Prostate gland (tissue), 2 donors: ENCODE data around the gene PARP9. TPM values are rescaled to one million over a fixed set of nuclear protein-coding genes. Genes with fewer than 3 reads are reported as not detected.
"Not testable (repeated sequence)": the region's sequence is repeated elsewhere in the genome, so short reads cannot be mapped to it uniquely, and the experiment has no call there.

Source experiments
- DNase-seq: peaks from one replicate; pipeline ENCODE4 v3.0.0-alpha.2; 2019; ENCODE audit warnings: low spot score
- H3K27ac ChIP-seq, 2 donors: fragments of 200-600 bp; sonication (generic); 2 replicates each; pipeline ENCODE4 v1.5.1; 2017 to 2019
- H3K27me3 ChIP-seq: fragments of 200-600 bp; sonication (generic); replicated peaks from 2 replicates; pipeline ENCODE4 v1.5.1; 2019; ENCODE audit not compliant: insufficient read depth
- H3K36me3 ChIP-seq, 2 donors: fragments of 200-600 bp; sonication (generic); 1 replicate in 1 of 2; 2 replicates in 1 of 2; pipeline versions ENCODE4 v1.5.1 to v1.8.1; 2017 to 2019
- H3K4me1 ChIP-seq: fragments of 200-600 bp; sonication (generic); replicated peaks from 2 replicates; pipeline ENCODE4 v1.5.1; 2019
- H3K4me3 ChIP-seq, 2 donors: fragments of 200-600 bp; sonication (generic); 2 replicates each; pipeline ENCODE4 v1.5.1; 2017 to 2019
- H3K9me3 ChIP-seq: fragments of 200-600 bp; sonication (generic); 2 replicates; pipeline ENCODE4 v1.5.1; 2017
- CTCF ChIP-seq, 4 experiments: fragments of 200-600 bp in 2 of 4; fragments of 450-650 bp in 2 of 4; sonication (generic) in 2 of 4; IDR thresholded peaks; 1 replicate in 3 of 4; 2 replicates in 1 of 4; pipeline ENCODE4 v1.5.1; 2016 to 2019; ENCODE audit warnings: antibody characterized with exemption in 4 of 4, mild to moderate bottlenecking in 2 of 4, moderate library complexity in 2 of 4
- POLR2A ChIP-seq: fragments of 450-650 bp; IDR thresholded peaks from one replicate; pipeline ENCODE4 v1.6.1; 2016; ENCODE audit warnings: antibody characterized with exemption, mild to moderate bottlenecking
- POLR2AphosphoS5 ChIP-seq: sonication (generic); formaldehyde crosslinking; IDR thresholded peaks from one replicate; pipeline ENCODE4 v1.6.1; 2017; ENCODE audit warnings: antibody characterized with exemption
- WGBS: methylation state at CpG from one replicate; pipeline ENCODE4 v1.1.5; 2018; 5-methylcytosine and 5-hydroxymethylcytosine counted together
- intact Hi-C: fragments of 100-400 bp; cut with DNase I; formaldehyde crosslinking; loops from one replicate; pipeline ENCODE4 v1.14.2; 2022
- total RNA-seq, 2 donors: library from RNA; depleted of rRNA; stranded (reverse); fragments of >200 nt; gene quantifications; one replicate each; pipeline ENCODE4 v1.1.0, GENCODE V29; 2016

Gene PARP9
- total RNA-seq, 2 donors from 2014 or later: 30.4 to 41.7 TPM

DNA sequence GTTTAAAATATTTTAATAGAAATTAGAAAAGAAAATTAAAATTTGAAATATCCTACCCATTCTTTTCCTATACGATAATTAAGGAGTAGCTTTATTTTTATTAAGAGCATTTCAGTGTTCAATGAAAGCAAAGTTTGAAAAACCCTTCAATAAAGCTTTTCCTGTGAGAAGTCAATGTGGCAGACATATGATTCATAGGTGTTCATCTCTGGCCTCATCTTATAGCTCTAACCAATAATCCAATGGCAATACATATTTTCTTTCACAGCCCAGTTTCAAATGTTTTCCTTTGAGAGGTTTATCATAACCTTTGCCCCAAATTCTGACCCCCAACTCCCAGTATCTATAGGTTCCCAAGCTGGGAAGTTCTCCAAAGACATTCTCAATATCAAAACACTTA is 57.6 kb downstream of the PARP9 start:
- intact Hi-C loops: no loop called here
- Histone ChIP-seq H3K27ac (no peak overlapping the region), H3K4me3 (no peak overlapping the region), H3K27me3 (no peaks in the 10 kb centered on the region), H3K9me3 (no peaks in the 10 kb centered on the region), H3K4me1 (no peaks in the 10 kb centered on the region), H3K36me3 (no peaks in the 10 kb centered on the region)
- no peak for DNase-seq
- WGBS: 98% methylated on average over 1 of the region's 1 CpG
- no peak for TF ChIP-seq POLR2AphosphoS5
- TF ChIP-seq CTCF (IDR thresholded peaks at IDR 0.05): no peak
- no peak for TF ChIP-seq POLR2A

DNA sequence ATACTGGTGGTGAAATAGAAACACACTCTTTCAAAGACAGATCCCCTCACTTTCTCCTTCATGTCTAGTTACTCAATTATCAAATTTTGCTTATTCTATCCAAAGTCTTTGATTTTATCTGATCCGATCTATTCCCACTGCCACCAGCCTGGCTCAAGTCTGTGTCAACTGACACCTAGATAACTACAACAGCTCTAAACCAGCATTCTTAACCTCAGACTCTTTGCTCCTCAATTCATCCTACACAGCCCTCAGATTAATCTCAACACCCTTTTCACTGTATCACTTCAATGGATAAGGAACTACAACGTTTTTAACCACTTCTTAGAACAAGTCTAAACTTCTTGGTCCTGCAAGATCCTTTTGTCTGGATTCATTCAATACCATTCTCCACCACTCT is 58.4 kb downstream of the PARP9 start:
- Histone ChIP-seq H3K4me3 (no peak overlapping the region), H3K36me3 (no peaks in the 10 kb centered on the region), H3K4me1 (no peaks in the 10 kb centered on the region), H3K27me3 (no peaks in the 10 kb centered on the region), H3K27ac (no peak overlapping the region), H3K9me3 (no peaks in the 10 kb centered on the region)
- TF ChIP-seq POLR2A: no peak
- TF ChIP-seq CTCF (IDR thresholded peaks at IDR 0.05): no peak
- no peak for TF ChIP-seq POLR2AphosphoS5
- DNase-seq: no peak
- WGBS: 64% methylated on average over 2 of the region's 2 CpGs
- intact Hi-C loops: no loop called here

DNA sequence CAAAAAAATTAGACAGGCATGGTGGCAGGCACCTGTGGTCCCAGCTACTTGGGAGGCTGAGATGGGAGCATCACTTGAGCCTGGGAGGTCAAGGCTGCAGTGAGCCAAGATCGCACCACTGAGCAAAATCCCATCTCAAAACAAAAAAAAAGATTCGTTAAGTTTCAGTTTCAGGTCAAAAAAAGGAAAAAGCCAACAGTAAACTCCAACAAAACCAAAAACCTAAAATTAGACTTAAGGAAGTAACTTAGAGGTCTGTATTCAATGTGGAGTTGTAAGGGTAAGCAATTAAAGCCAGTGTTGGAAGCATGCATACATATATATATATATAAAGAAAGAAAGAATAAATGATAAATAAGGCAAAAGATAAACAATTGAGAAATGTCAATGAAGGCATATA is 61.2 kb downstream of the PARP9 start:
- Histone ChIP-seq H3K4me1 (no peaks in the 10 kb centered on the region), H3K27ac (no peak overlapping the region), H3K27me3 (no peaks in the 10 kb centered on the region), H3K9me3 (no peaks in the 10 kb centered on the region), H3K4me3 (no peak overlapping the region), H3K36me3 (no peaks in the 10 kb centered on the region)
- WGBS: 90% methylated on average over 2 of the region's 2 CpGs
- TF ChIP-seq POLR2A (no peak), CTCF (IDR thresholded peaks at IDR 0.05) (no peak), POLR2AphosphoS5 (no peak)
- intact Hi-C loops: no loop called here
- no peak for DNase-seq

DNA sequence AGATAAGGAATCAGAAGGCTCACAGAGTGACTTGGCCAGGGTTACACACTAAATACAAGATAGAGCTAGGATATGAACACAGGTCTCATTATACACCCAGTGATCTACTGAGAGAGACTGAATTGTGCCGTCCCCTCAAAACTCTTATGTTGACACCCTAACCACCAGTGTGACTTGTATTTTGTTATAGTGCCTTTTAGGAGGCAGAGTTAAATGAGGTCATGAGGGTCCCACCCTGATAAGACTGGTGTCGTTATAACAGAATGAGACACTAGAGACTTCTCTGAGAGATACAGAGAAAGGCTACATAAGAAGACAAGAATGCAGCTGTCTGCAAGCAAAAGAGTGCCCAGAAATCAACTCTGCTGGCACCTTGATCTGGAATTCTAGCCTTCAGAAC is 62.0 kb downstream of the PARP9 start:
- no peak for TF ChIP-seq CTCF (IDR thresholded peaks at IDR 0.05)
- TF ChIP-seq POLR2AphosphoS5: no peak
- no peaks in the 10 kb centered on the region for H3K9me3 ChIP-seq
- H3K27me3 ChIP-seq: no peaks in the 10 kb centered on the region
- no peaks in the 10 kb centered on the region for H3K4me1 ChIP-seq
- H3K4me3 ChIP-seq: no peak overlapping the region
- no peak overlapping the region for H3K27ac ChIP-seq
- no peaks in the 10 kb centered on the region for H3K36me3 ChIP-seq
- WGBS: 74% methylated on average over 2 of the region's 2 CpGs
- intact Hi-C loops: no loop called here
- DNase-seq: no peak

DNA sequence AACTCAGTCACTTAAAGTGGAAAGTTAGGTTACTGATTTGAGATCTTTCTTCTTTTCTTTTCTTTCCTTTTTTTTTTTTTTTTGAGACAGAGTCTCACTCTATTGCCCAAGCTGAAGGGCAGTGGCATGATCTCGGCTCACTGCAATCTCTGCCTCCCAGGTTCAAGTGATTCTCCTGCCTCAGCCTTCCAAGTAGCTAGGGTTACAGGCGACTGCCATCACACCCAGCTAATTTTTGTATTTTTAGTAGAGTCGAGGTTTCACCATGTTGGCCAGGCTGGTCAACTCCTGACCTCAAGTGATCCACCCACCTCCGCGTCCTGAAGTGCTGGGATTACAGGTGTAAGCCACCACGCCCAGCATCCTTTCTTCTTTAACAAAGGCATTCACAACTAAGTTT is 63.1 kb downstream of the PARP9 start:
- H3K4me1 ChIP-seq, H3K9me3 ChIP-seq, H3K27me3 ChIP-seq, H3K36me3 ChIP-seq, DNase-seq, intact Hi-C loops, H3K27ac ChIP-seq, H3K4me3 ChIP-seq: not testable (repeated sequence)
- 86% methylated on average over 6 of the region's 6 CpGs for WGBS
